Right atrium auricular region (tissue), 2 donors: Measurements from ENCODE around the gene SEMA5A. TPM values are rescaled to one million over a fixed set of nuclear protein-coding genes. Genes with fewer than 3 reads are reported as not detected.

Experiments used
- DNase-seq: peaks from one replicate; pipeline ENCODE4 v3.0.0-alpha.2; 2019; ENCODE audit warnings: low spot score
- H3K27ac ChIP-seq, 2 donors: fragments of 200-600 bp; sonication (generic); 1 replicate in 1 of 2; 2 replicates in 1 of 2; pipeline ENCODE4 v1.5.1; 2016 to 2019
- H3K27me3 ChIP-seq, 2 donors: fragments of 200-600 bp; sonication (generic); one replicate each; pipeline versions ENCODE4 v1.5.1 to v1.6.0; 2017 to 2019
- H3K36me3 ChIP-seq: fragments of 200-600 bp; sonication (generic); one replicate; pipeline ENCODE4 v1.5.1; 2016
- H3K4me1 ChIP-seq, 2 donors: fragments of 200-600 bp; sonication (generic); one replicate each; pipeline versions ENCODE4 v1.5.1 to v1.6.0; 2017 to 2019
- H3K4me3 ChIP-seq, 2 donors: fragments of 200-600 bp; sonication (generic); 1 replicate in 1 of 2; 2 replicates in 1 of 2; pipeline ENCODE4 v1.5.1; 2017 to 2019; ENCODE audit warnings: mild to moderate bottlenecking in 1 of 2, moderate library complexity in 1 of 2
- H3K9me3 ChIP-seq, 2 donors: fragments of 200-600 bp; sonication (generic); one replicate each; pipeline ENCODE4 v1.5.1; 2019
- CTCF ChIP-seq, 2 donors: fragments of 200-600 bp; sonication (generic); IDR thresholded peaks; one replicate each; pipeline ENCODE4 v1.5.1; 2019; ENCODE audit warnings: antibody characterized with exemption in 2 of 2
- total RNA-seq, 2 donors: library from RNA; depleted of rRNA; stranded (reverse); fragments of >200 nt; gene quantifications; one replicate each; pipeline ENCODE4 v1.1.0, GENCODE V29; 2016

SEMA5A gene
- total RNA-seq, 2 donors from 2014 or later = 14.1 to 26.2 TPM

- Histone ChIP-seq H3K27ac (no peak overlapping the region), H3K9me3 (no peaks in the 10 kb centered on the region), H3K27me3 (no peaks in the 10 kb centered on the region), H3K4me3 (no peak overlapping the region), H3K4me1 (peaks cover 0 to 8% of the 10 kb centered on the region in 2 donors), H3K36me3 (no peaks in the 10 kb centered on the region)
- DNase-seq = no peak
- no peak for TF ChIP-seq CTCF (IDR thresholded peaks at IDR 0.05)
These were observed 203.6 kb downstream of the SEMA5A start for GRCh38 chr5:9342161-9342787.

GRCh38 chr5:9340085-9340484, 205.8 kb downstream of the SEMA5A start:
- Histone ChIP-seq H3K9me3 (no peaks in the 10 kb centered on the region), H3K4me1 (peaks cover 0 to 9% of the 10 kb centered on the region in 2 donors), H3K36me3 (no peaks in the 10 kb centered on the region), H3K27ac (no peak overlapping the region), H3K4me3 (no peak overlapping the region), H3K27me3 (no peaks in the 10 kb centered on the region)
- DNase-seq = no peak
- no peak for TF ChIP-seq CTCF (IDR thresholded peaks at IDR 0.05)

GRCh38 chr5:9339206-9339818, 206.6 kb downstream of the SEMA5A start:
- no peak for TF ChIP-seq CTCF (IDR thresholded peaks at IDR 0.05)
- no peak for DNase-seq
- H3K4me3 ChIP-seq = no peak overlapping the region
- H3K9me3 ChIP-seq = no peaks in the 10 kb centered on the region
- H3K4me1 ChIP-seq = peaks cover 0 to 9% of the 10 kb centered on the region in 2 donors
- no peaks in the 10 kb centered on the region for H3K27me3 ChIP-seq
- H3K27ac ChIP-seq = no peak overlapping the region
- H3K36me3 ChIP-seq = no peaks in the 10 kb centered on the region

GRCh38 chr5:9338796-9339195, 207.1 kb downstream of the SEMA5A start:
- H3K27me3 ChIP-seq = no peaks in the 10 kb centered on the region
- TF ChIP-seq CTCF (IDR thresholded peaks at IDR 0.05) = no peak
- no peak for DNase-seq
- H3K4me1 ChIP-seq = peaks cover 0 to 9% of the 10 kb centered on the region in 2 donors
- no peak overlapping the region for H3K4me3 ChIP-seq
- no peaks in the 10 kb centered on the region for H3K36me3 ChIP-seq
- H3K27ac ChIP-seq = no peak overlapping the region
- no peaks in the 10 kb centered on the region for H3K9me3 ChIP-seq

- Histone ChIP-seq H3K36me3 (no peaks in the 10 kb centered on the region), H3K27me3 (no peaks in the 10 kb centered on the region), H3K4me3 (no peak overlapping the region), H3K4me1 (peaks cover 0 to 9% of the 10 kb centered on the region in 2 donors), H3K27ac (no peak overlapping the region), H3K9me3 (no peaks in the 10 kb centered on the region)
- no peak for TF ChIP-seq CTCF (IDR thresholded peaks at IDR 0.05)
- no peak for DNase-seq
These were observed 207.8 kb downstream of the SEMA5A start for GRCh38 chr5:9337928-9338595.
